SK-N-MC (cell line): ENCODE measurements around the gene CIT.

Source experiments
- EZH2 ChIP-seq: fragments of 200-600 bp; sonication (generic); IDR thresholded peaks from one replicate; pipeline ENCODE4 v1.6.1; 2017; ENCODE audit warnings: antibody characterized with exemption
- POLR2AphosphoS5 ChIP-seq: IDR thresholded peaks from 2 replicates; pipeline ENCODE4 v1.6.1; 2012; ENCODE audit warnings: mild to moderate bottlenecking, low read depth, low read length, borderline replicate concordance

- TF ChIP-seq POLR2AphosphoS5 (no peak), EZH2 (no peak)
These were observed 183.0 kb downstream of the CIT start for GRCh38 chr12:119694111-119694510.
